Lower leg skin (tissue), 3 donors: Measurements from ENCODE around the gene CHEK2.

Experiments
- CTCF ChIP-seq, 3 donors: fragments of 450-650 bp; IDR thresholded peaks; one replicate each; pipeline ENCODE4 v1.5.1; 2016; ENCODE audit warnings: antibody characterized with exemption in 3 of 3, mild to moderate bottlenecking in 3 of 3, moderate library complexity in 2 of 3
- POLR2A ChIP-seq, 2 donors: fragments of 450-650 bp; IDR thresholded peaks; one replicate each; pipeline ENCODE4 v1.6.1; 2016 to 2017; ENCODE audit warnings: antibody characterized with exemption in 2 of 2, mild to moderate bottlenecking in 1 of 2, moderate library complexity in 1 of 2

- TF ChIP-seq POLR2A (IDR thresholded peaks at IDR 0.05), result no peak
- TF ChIP-seq CTCF (IDR thresholded peaks at IDR 0.05), result no peak
Measured at GRCh38 chr22:28750471-28750881, 8.9 kb upstream of the CHEK2 start.
